ENCODE data around the gene BBX. TPM values are rescaled to one million over a fixed set of nuclear protein-coding genes. Genes with fewer than 3 reads are reported as not detected.

Gene BBX
- total RNA-seq, 1 donor from 2014 or later = 93.6 TPM

DNA sequence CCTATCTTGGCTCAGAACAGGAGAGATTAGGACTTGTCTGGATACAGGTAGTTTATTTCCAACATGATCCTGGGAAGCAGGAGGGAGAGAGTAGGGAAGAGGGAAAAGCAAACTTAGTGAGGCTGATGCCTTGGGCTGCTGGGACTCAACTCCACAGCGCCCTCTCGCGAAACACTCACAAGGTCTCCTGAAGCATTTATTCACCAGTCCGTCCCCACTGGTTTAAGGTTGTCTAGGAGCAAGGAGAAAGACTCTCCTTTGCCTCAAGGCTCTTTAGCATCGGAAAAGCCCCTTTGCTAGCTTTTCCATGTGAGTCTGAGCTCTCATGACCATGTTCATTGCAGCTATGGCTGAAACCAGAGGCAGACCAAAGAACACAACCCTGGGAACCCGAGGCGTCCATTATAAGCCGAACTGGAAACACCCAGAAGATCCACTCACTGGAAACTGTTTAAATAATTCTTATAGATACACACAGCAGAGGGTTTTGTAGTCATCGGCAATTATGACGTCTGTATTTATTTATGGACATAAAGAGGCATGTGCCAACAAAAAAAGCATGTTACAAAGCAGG lies 323.6 kb downstream of the BBX start:
- DNase-seq (ENCODE audit: low spot score) (peak; percentile 85), ATAC-seq (peak; percentile 88)
- intact Hi-C loops (cut with DNase I) = no loop called here

GRCh38 chr3:107847791-107848190 lies 325.0 kb downstream of the BBX start:
- intact Hi-C loops (cut with DNase I) = no loop called here
- ATAC-seq (no peak), DNase-seq (ENCODE audit: low spot score) (no peak)

- intact Hi-C loops (cut with DNase I) = no loop called here
Observed at GRCh38 chr3:107848351-107848915, 325.7 kb downstream of the BBX start.

GRCh38 chr3:107850681-107851080 lies 327.9 kb downstream of the BBX start:
- intact Hi-C loops (cut with DNase I) = no loop called here

More at GRCh38 chr3:107848351-107848915, 325.7 kb downstream of the BBX start:
- no peak for DNase-seq (ENCODE audit: low spot score)
- ATAC-seq = no peak

GRCh38 chr3:107853821-107854220 lies 331.1 kb downstream of the BBX start:
- ATAC-seq (no peak), DNase-seq (ENCODE audit: low spot score) (no peak)
- intact Hi-C loops (cut with DNase I) = no loop called here

More at GRCh38 chr3:107850681-107851080, 327.9 kb downstream of the BBX start:
- ATAC-seq = no peak
- no peak for DNase-seq (ENCODE audit: low spot score)

DNA sequence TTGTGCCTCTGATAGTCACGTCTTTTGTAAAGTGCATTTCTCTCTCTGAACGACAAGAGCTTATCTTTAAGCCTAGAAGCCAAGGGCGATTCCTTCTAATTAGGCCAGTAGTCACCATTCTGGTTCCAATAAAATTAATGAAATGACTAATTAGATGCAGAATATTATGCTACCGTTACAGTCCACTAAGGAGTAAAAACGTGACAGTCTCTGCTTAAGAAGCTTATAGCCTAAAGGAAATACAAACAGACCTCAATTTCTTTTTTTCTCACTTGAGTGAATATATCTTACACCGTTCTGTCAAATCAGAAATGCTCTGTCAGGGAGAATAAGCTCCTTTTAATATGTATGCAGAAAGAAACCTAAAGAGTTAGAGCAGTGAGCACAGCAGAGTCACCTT lies 332.0 kb downstream of the BBX start:
- no peak for ATAC-seq
- intact Hi-C loops (cut with DNase I) = no loop called here
- no peak for DNase-seq (ENCODE audit: low spot score)

GRCh38 chr3:107855710-107856109 lies 332.9 kb downstream of the BBX start:
- ATAC-seq = no peak
- intact Hi-C loops (cut with DNase I) = no loop called here
- DNase-seq (ENCODE audit: low spot score) = no peak

DNA sequence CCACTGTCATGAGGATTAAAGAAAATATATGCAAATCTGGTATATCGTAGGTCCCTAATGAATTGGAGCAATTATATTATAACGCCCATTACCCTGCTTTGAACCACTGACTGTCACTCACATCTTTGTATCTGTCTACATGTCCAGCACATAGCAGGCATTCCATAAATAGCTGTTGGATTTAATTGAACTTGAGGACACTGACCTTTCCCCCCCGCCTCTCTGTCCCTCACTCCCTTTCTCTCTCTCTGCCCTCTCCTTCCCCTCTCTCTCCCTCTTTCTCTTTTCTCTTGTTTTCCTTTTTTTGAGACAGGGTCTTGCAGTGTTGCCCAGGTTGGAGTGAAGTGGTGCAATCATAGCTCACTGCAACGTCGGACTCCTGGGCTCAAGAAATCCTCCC lies 335.1 kb downstream of the BBX start:
- ATAC-seq = no peak
- intact Hi-C loops (cut with DNase I) = no loop called here
- no peak for DNase-seq (ENCODE audit: low spot score)

GRCh38 chr3:107858876-107859275 lies 336.1 kb downstream of the BBX start:
- ATAC-seq = no peak
- intact Hi-C loops (cut with DNase I) = no loop called here
- DNase-seq (ENCODE audit: low spot score) = no peak

Other genes with a start within 250 kb of the BBX start
- not detected for gene CCDC54, start 145.5 kb upstream of the BBX start, total RNA-seq

Data from sciatic nerve (tissue), 2 donors.